Ecto neural progenitor cell (in vitro differentiated cells): Measurements from ENCODE around the gene RPS10.
"Not testable (repeated sequence)": the region's sequence is repeated elsewhere in the genome, so short reads cannot be mapped to it uniquely, and the experiment has no call there.

Experiments
- DNase-seq: peaks from one replicate; pipeline ENCODE4 v3.0.0-alpha.2; 2018; ENCODE audit warnings: low spot score

RPS10 gene

GRCh38 chr6:34447910-34448309 lies 22.0 kb upstream of the RPS10 start:
- DNase-seq = no peak

- no peak for DNase-seq
Measured at GRCh38 chr6:34447386-34447785, 21.5 kb upstream of the RPS10 start.

DNA sequence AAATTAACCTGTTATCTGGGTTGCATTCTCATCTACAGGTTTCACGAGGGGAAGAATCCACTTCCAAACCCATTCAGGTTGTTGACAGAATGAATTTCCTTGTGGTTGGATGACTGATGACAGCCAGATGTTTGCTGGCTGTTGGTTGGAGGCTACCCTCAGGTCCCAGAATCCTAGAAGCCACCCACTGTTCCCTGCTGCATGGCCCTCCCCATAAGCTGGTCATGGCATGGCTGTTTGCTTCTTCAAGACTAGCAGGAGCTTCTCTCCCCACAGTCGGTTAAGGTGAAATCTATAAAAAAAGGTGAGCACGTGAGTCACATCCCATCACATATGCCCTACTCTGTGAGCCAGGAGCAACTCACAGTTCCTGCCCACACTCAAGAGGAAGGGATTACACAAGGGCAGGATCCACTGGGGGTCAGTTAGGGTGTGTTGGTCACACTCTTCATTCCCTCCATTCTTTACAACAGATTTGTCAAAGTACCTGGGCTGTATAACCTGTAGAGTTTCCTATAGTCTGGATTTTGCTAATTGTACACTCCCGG lies 19.5 kb upstream of the RPS10 start:
- no peak for DNase-seq

GRCh38 chr6:34441526-34441925 lies 15.7 kb upstream of the RPS10 start:
- no peak for DNase-seq

GRCh38 chr6:34439442-34439841 lies 13.6 kb upstream of the RPS10 start:
- DNase-seq = no peak

DNA sequence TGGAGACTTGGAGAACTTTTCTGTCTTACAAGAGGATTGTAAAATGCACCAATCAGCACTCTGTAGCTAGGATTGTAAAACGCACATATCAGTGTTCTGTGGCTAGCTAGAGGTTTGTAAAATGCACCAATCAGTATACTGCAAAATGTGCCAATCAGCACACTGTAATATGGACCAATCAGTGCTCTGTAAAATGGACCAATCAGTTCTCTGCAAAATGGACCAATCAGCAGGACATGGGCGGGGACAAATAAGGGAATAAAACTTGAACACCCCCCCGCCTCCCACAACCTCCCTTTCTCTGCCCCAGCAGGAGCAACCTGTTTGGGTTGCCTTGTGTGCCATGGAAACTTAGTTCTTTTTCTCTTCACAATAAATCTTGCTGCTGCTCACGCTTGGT lies 12.8 kb upstream of the RPS10 start:
- no peak for DNase-seq

DNA sequence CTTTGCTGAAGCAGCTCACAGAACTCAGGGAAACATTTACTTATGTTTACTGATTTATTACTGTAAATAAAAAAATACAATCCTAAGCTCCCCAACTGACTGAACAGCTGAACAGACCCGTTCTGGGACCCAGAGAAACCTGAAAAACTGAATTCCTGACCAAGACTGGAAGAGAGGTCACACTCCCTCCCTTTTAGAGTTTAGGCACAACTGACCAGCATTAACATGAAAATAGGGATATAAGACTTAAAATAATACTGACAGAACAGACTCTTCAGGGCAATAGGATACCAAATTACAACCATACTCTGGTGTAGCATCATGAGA lies 11.7 kb upstream of the RPS10 start:
- no peak for DNase-seq

DNA sequence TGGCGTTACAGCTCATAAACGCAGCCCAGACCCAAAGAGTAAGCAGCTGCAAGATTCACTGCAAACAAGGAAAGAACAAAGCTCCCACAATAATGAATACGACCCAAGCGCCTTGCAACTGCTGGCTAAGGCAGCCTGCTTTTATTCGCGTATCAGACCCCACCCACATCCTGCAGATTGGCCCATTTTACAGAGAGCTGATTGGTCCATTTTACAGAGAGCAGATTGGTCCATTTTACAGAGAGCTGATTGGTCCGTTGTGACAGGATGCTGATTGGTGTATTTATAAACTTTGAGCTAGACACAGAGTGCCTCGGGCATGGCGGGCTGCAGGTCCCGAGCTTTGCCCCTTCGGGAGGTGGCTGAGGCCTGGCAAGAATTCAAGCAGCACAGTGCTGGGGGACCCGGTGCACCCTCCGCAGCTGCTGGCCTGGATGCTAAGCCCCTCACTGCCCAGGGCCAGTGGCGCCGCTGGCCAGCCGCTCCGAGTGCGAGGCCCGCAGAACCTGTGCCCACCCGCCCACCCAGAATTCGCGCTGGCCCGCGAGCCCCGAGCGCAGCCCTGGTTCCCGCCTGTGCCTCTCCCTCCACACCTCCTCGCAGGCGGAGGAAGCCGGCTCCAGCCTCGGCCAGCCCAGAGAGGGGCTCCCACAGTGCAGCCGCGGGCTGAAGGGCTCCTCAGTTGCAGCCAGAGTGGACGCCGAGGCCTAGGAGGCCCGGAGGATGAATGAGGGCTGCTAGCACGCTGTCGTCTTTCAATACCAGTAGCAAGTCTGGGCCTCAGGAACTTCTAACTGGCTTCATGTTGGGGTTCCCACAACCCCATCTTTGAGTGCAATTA lies 11.2 kb upstream of the RPS10 start:
- no peak for DNase-seq

DNA sequence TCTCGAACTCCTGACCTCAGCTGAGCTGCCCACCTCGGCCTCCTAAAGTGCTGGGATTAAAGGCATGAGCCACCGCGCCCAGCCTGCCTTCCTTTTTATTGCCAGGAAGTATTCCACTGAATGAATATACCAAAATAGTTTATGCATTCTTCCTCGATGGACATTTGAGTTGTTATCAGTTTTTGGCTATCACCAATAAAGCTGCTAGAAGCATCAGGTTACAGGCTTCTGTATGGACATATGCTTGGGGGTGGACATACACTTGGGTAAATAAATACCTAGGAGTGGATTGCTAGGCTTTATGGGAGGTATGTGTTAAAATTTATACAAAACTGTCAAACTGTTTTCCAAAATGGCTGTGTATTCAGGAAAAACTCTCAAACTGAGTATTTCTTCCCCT lies 10.0 kb upstream of the RPS10 start:
- no peak for DNase-seq

GRCh38 chr6:34425132-34425497 lies 754 bp downstream of the RPS10 start:
- DNase-seq = no peak

- DNase-seq = no peak
Measured at GRCh38 chr6:34424200-34425131, 1.4 kb downstream of the RPS10 start.

DNA sequence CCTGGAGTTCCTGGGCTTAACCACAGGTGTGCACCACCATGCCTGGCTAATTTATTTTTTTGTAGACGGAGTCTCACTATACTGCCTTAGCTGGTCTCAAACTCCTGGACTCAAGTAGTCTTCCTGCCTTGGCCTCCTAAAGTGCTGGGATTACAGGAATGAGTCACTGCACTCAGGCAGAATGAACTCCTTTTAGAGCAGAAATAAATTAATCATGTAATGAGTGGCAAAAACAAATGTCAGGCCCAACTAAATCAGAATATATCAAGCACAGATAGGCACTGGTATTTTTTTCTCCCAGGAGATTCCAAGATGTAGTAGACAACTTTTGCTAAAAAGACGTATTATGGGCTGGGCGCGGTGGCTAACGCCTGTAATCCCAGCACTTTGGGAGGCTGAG lies 2.6 kb downstream of the RPS10 start:
- no peak for DNase-seq

DNA sequence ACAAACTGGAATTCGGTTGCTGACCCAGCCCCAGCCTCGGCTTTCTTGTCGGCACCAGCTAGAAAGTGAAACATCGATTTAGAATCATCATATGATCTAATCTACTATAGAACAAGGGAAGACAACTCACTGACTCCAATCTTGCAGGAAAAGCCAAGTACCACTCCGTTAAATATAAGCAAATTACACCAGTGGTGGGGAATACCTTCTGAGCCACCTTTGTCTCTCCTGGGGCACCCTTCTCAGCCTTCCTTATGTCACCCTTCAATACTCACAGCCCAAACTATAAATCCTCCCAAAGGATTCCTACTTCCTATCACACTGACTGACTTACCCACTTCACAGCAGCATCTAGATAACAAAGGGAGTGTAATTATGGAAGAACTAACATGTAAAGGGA lies 7.5 kb downstream of the RPS10 start:
- DNase-seq = no peak

GRCh38 chr6:34416877-34417371 lies 8.9 kb downstream of the RPS10 start:
- no peak for DNase-seq

DNA sequence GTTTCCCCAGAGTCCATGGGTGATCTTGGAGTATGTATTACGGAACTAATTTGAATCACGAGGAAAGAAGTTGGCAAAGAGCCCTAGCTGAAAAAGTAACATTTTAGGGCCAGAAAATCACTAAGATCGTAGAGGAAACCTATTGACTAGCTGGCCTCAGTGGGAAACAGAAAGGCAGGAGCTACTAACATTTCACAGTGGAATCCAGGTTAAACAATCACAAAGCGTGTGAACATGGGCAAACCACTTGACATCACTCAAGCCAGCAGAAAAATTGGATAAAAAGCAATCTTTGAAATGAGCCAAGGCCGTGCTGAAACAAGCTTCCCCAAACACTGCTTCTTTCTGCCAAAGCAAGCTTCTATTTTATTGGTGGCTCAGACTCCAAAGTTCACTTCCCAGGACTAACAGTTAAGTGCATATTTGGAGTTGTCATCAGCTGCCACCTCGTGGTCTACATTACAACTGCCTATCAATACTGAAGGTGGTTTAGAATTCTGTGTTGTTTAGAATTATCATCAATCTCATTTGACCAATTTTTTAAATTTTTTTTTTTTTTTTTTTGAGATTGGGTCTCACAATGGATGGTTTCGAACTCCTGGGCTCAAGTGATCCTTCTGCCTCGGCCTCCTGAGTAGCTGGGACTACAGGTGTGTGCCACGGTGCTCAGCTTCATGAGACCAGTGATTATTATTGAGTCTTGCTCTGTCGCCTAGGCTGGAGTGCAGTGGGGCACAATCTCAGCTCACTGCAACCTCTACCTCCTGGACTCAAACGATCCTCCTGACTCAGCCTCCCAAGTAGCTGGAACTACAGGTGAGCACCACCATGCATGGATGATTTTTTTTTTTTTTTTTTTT lies 10.6 kb downstream of the RPS10 start:
- DNase-seq = no peak

GRCh38 chr6:34412643-34413214 lies 13.1 kb downstream of the RPS10 start:
- no peak for DNase-seq

GRCh38 chr6:34412016-34412415 lies 13.9 kb downstream of the RPS10 start:
- DNase-seq = no peak

DNA sequence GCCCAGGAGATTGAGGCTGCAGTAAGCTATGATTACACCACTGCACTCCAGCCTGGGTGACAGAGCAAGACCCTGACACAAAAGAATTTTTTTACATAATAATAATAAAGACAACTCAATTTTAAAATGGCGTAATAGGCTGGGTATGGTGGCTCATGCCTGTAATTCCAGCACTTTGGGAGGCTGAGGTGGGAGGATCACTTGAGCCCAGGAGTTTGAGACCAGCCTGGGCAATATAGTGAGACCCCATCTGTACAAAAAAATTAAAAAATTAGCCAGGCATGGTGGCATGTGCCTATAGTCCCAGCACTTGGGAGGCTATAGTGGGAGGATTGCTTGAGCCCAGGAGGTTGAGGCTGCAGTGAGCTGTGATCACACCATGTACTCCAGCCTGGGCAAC lies 18.0 kb downstream of the RPS10 start:
- not testable (repeated sequence) for DNase-seq

DNA sequence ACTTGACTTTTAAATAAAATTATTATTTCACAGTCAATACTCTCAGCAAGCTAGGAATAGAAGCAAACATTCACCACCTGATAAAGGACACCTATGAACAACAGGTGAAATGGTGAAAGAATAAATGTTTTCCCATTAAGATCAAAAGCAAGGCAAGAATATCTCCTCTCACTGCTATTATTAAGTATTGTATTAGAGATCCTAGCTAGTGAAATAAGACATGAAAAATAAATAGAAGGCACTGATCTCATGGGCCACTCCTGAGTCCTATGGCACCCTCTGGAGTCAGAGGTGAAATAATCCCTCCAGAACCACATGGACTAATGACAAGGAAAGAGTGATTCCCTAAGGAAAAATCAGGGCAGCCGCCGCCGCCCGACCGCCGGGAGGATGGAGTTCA lies 29.4 kb downstream of the RPS10 start:
- DNase-seq = no peak

DNA sequence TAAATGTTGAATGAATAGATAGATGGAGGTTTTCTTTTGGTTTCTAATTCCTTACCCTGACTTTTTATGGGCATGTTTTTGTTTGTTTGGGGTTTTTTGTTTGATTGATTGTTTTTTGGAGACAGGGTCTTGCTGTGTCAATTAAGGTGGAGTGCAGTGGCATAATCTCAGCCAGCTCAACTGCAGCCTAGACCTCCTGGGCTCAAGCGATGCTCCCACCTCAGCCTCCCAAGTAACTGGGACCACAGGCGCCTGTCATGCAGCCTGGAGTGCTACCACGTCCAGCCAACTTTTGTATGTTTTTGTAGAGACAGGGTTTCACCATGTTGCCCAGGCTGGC lies 31.9 kb downstream of the RPS10 start:
- no peak for DNase-seq

DNA sequence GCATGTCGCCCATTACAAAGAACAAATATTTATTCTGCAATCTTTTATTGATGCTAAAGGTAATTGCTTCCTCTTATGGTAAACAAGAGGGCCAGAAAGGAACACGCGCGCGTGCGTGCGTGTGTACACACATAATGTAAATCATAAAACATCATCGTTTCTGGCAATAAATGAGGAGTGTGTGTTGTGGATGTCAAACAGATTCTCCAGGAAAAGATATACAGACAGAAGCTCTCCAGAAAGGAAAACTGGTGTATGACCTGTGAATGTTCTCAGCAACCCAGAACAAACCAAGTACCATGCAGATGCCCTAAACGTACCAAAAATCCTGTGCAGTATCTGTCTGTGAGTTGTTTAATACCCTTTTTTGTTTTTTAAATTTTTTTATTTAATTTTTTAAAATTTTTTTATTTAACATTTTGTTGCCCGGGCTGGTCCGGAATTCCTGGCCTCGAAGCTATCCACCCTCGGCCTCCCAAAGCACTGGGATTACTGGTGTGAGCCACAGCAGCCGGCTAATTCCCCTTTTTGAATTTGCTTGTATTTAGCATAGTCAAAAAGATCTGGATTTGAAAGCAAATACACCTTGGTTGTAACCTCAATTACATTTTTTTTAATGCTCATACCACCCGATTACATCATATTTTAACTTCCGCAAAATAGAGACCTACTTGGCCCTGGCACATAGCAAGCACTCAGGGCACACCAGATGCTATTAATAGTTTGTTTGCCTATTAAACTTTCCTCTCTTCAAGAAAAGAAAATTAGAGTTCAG lies 32.5 kb downstream of the RPS10 start:
- DNase-seq = no peak
